Activated CD4-positive, alpha-beta T cell treated with anti-CD3 and anti-CD28 coated beads, Interleukin-2, amount 50 U/mL, for 4 hours (primary cell): ENCODE results near the gene NACA.
A peak's percentile ranks its signal among the peaks of the same experiment; 100 is the strongest.
"Not testable (repeated sequence)": the region's sequence is repeated elsewhere in the genome, so short reads cannot be mapped to it uniquely, and the experiment has no call there.

Experiments used
- DNase-seq, 2 experiments: peaks; one replicate each; pipeline ENCODE4 v3.0.0-alpha.2; 2020

NACA gene

DNA sequence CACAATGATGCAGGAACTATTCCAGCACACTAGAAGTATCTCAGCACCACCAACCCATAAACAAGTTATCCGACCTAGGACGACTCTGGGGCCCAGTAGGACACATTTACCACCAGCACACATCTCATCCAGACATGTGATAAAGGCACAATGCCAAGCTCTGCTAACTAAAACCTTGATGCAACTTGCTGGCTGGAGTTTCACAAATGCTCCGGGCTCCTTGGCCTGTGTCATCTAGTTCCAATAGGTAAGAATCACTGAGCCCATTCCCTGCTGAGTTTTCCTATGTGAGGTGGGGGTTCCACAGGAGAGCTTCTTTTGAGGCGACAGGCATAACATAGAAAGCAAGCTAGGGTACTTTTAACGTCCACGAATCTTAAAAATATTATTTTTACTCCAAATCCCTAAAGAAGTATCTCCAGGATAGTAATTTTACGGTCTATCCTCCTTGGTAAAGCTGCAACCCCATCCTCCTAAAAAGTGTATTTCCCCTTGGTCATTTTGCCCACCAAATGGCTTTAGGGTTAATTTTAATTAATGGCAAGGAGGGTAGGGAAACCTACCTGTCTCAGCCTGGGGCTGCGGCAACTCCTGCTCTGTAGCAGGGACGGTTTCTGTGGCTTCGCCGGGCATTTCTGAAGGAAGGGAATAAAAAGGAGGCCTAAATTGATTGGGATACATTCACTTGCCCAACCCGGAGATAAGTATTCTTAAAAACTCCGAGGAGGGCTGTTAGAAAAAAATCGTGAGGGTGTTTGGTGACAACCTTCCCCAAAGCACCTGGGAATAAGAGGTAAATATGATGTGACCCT, 1.0 kb downstream of the NACA start:
- no peak for DNase-seq

- no peak for DNase-seq
These were observed 1.7 kb downstream of the NACA start for GRCh38 chr12:56723352-56723751.

GRCh38 chr12:56722832-56723231, 2.3 kb downstream of the NACA start:
- DNase-seq, result no peak

- DNase-seq, result no peak
These were observed 3.4 kb downstream of the NACA start for GRCh38 chr12:56721721-56722120.

DNA sequence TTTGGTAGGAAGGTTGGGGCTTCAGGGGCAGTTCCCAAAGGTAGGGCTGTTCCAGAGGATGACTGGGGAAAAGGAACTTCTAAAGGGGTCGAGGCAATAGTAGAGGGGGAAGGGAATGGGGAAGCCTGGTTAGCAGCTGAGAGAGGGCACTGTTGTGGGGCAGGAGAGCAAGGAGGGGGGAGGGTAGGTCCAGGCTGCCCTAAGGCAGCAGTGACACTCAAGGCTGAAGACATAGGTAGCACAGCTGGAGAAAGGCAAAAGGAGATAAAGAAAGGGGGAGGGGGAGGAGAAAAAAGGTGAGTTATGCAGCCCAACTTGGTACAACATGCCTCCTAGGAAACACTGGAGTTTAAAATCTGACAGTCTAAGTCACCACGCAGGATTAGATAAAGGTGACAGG, 3.9 kb downstream of the NACA start:
- DNase-seq, result no peak

GRCh38 chr12:56720731-56721151, 4.4 kb downstream of the NACA start:
- no peak for DNase-seq

GRCh38 chr12:56719056-56719455, 6.0 kb downstream of the NACA start:
- no peak for DNase-seq

DNA sequence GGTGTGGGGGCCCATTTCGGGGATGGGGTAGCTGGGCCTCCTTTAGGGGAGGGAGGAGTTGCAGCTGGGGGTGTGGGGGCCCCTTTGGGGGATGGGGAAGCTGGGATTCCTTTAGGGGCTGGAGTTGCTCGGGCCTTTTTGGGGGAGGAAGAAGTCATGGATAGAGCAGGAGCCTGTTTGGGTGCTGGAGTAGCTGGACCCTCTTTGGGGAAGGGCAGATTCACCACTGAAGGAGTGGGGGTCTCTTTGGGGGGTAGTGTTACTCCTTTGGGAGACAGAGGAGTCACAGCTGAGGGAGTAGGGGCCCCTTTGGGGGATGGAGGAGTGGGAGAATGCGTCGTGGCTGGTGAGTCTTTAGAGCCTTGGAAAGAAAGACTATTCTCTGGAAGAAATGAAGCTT, 6.5 kb downstream of the NACA start:
- no peak for DNase-seq

GRCh38 chr12:56718149-56718548, 7.0 kb downstream of the NACA start:
- no peak for DNase-seq

DNA sequence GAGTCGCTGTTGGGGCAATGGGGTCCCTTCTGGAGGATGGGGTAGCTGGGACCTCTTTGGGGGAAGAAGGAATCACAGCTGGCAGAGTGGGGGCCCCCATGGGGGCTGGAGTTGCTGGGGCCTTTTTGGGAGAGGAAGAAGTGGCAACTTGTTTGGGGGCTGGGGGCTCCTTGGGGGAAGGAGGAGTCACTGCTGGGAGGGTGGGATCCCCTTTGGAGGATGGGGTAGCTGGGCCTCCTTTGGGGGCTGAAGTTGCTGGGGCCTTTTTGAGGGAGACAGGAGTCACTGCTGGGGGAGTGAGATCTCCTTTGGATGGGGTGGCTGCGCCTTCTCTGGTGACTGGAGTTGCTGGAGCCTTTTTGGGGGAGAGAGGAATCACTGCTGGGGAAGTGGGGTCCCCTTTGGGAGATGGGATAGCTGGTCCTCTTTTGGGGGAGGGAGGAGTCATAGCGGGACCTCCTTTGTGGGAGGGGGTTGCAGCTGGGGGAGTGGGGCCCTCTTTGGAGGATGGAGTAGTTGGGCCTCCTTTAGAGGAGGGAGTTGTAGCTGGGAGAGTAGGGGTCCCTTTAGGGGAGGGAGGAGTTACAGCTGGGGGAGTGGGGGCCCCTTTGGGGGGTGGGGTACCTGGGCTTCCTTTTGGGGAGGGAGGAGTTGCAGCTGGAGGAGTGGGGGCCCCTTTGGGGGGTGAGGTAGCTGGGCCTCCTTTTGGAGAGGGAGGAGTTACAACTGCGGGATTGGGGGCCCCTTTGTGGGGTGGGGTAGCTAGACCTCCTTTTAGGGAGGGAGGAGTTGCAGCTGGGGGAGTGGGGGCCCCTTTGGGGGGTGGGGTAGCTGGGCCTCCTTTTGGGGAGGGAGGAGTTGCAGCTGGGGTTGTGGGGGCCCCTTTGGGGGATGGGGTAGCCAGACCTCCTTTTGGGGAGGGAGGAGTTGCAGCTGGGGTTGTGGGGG, 7.9 kb downstream of the NACA start:
- no peak for DNase-seq

GRCh38 chr12:56716458-56716857, 8.6 kb downstream of the NACA start:
- no peak for DNase-seq

- DNase-seq, result no peak
These were observed 9.3 kb downstream of the NACA start for GRCh38 chr12:56715798-56716197.

DNA sequence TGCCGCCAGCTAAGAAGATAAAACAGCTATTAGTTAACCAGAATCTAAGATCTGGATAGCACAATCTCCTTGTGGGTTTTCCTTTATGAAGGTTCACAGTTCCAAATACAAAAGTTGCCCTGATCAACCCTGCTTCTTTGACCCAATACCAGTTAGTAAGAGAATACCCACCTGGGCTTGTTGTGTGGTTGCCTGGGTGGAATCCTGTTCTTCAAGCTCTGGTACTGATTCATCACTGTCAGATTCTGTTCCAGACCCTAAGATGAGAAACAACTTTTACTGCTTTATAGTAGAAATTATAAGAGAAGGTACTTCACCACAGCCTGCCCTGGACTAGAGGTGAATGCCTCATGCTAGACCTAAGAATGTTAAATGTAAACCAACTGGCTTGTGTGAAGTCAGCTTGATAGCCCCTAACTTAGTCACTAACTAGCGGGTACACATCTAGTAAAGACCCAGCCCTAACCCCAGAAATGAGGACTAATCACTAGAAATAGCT, 10.6 kb downstream of the NACA start:
- no peak for DNase-seq

DNA sequence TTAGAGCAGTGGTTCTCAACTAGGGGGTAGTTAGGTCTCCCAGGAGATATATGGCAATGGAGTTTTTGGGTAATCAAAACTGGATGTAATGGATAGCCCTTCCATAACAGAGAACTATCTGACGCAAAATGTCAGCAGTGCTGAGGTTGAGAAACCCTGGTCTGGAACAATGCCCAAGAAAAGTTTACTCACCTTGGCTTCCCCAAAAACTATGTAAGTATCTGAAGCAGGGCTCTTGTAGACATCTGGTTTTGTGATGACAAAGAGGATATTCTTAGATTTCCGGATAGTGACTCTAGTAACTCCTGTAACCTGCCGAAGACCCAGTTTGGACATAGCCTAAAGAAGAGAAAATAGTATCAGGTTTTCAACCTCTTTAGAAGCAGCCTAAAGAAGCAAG, 11.8 kb downstream of the NACA start:
- DNase-seq, result no peak

GRCh38 chr12:56709759-56710376, 15.2 kb downstream of the NACA start:
- DNase-seq, result no peak

GRCh38 chr12:56704522-56704921, 20.6 kb downstream of the NACA start:
- not testable (repeated sequence) for DNase-seq

- DNase-seq, result no peak
These were observed 26.0 kb downstream of the NACA start for GRCh38 chr12:56699020-56699661.

- DNase-seq, result no peak
These were observed 29.6 kb downstream of the NACA start for GRCh38 chr12:56695327-56696101.

- DNase-seq, result no peak
These were observed 30.9 kb downstream of the NACA start for GRCh38 chr12:56694161-56694560.

- no peak for DNase-seq
These were observed 36.3 kb downstream of the NACA start for GRCh38 chr12:56688846-56689109.

- DNase-seq, result peak; percentile 94 to 96
These were observed 36.8 kb downstream of the NACA start, which contains the start of gene PTGES3 for GRCh38 chr12:56688129-56688845. Gene PTGES3 (minus strand): TSS chr12:56688284. CDS start chr12:56687999, 285 bp downstream.
